Fibroblast of gingiva (primary cell): ENCODE data around the gene ABCB11.
A peak's percentile ranks its signal among the peaks of the same experiment; 100 is the strongest.

Experiments
- DNase-seq: peaks from one replicate; pipeline ENCODE4 v3.0.0-alpha.2; 2011; ENCODE audit warnings: low read depth

ABCB11 gene

DNA sequence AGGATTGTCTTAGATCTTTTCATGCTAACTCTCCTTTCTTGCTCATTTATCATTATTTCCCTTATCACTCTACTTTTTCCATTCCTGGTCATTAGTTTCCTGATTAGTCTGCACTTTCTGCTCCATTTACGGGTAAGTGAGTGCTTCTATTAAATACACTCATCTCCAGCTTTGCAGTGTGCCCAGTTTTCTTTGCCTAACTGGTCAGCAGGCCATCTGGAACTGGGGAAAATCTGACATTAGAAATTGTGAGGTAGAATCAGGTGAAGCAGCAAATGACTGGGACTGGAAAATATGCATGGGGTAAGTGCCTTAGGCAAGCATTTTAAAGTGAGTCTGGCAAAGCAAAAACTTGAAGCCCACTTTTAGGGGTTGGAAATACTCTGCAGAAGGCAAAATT, 100.9 kb downstream of the ABCB11 start:
- DNase-seq: no peak

DNA sequence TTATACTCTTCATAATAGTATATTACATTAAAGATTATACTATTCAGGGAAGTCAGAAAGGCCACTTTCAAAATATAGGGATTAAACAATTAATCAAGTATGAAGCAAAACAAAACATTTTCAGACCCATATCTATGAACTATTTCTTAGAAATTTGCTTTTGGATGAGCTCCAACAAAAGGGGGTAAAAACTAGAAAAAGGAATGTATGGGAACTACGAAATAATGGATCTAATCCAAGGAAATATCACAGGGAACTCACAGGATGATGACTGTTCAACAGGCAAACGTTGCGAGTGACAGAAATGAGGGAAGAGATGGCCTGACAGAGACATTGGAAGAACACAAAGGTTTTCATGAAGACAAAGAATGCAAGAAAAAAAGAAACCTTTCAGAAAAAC, 102.1 kb downstream of the ABCB11 start:
- DNase-seq: no peak

DNA sequence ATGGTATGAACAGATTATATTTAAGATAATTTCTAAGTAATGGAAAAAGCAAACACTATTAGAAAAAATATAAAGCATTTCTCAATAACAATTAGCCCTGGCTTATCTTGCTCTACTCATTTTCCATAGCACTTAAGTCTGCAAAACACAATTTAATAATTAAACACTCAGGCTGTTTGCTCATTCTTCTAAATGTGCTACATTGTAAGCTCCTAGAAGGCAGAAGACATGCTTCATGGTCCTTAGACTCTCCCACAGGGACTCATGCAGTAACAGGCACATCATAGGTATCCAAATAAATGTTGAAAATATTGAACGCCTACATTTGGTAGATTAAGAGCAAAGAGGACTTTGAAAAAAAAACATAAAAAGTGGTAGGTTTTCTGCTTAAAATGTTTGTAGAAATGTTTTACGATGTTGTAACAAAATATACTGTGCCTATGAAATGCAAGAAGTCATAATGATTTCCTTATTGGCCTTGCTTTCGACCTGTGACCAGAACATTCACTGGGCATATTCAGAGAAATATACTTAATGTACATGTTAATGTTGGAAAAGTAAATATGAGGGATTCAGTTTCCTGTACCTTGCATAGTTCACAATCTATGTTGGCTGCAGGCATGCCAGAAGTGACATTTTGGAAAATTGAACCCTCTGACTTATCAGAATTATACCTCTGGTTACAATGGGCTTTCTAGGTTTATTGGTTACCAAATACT, 102.9 kb downstream of the ABCB11 start:
- DNase-seq: no peak

DNA sequence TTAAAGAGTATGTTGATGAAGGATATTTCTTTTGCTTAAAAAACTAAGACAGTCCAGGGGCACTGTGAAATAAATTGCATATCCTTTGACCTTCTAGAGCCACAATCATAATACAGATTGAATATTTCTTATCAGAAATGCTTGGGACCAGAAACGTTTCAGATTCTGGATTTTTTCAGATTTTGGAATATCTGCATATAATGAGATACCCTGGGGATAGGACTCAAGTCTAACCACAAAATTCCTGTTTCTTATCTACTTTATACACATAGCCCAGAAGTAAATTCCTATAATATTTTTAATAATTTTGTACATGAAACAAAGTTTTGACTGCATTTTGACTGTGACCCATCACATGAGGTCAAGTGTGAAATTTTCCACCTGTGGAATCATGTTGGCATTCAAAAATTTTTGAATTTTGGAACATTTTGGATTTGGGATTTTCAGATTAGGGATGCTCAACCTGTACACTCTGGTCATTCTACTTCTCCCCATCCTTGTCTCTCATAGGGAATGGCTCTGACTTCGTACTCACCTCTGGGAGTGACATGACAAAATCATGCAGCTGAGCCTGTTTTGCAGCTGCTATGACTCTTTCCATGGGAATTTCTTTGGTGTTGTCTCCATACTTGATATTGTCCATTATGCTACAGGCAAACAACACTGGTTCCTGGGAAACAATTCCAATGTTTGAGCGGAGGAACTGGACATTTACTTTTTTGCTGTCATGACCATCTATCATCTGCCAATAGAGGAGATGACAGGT, 104.3 kb downstream of the ABCB11 start:
- DNase-seq: no peak

DNA sequence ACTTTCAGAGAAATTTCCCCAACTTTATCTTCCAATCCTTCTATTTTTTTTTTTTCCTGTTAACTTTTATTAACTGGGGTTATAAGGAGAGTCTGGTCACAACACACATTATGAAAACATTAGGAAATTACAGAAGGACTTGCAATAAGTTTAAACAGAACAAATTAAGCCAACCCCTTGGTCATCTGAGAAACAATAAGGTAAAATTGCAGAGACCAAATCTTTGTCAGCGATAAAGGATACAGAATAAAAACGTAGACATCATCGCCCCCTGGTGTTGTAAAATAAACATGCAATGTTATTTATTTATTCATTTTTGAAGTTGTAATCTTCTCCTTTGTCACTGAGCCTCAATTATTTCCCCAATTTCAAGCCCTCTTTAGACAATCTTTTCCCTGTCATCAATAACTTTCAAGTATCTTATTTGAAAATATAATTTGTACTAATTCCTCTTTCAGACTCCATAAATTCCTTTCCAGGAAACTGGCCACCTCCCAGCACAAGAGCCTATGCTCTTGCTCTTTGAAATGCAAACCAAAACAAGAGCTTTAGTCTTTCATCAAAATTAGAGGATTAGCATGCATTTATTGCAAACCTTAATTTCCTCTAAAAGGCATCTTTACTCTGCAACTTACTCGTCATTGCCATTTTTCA, 110.5 kb downstream of the ABCB11 start:
- DNase-seq: peak; percentile 10

DNA sequence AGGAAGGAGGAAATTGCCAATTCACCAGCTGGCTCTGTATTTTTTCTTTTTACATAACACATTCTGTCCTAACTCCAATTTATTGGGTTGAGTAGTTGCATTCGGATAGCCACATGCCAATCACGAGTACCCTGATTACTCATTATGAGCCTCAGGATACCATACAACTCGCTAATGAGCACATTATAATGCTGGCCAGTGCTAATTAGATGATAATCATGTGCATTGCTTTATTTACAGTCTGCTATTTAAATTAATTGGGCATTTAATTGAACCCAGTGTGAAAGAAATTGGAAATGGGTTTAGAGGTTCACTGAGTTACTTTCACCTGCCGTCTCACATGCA, 114.8 kb downstream of the ABCB11 start:
- no peak for DNase-seq

DNA sequence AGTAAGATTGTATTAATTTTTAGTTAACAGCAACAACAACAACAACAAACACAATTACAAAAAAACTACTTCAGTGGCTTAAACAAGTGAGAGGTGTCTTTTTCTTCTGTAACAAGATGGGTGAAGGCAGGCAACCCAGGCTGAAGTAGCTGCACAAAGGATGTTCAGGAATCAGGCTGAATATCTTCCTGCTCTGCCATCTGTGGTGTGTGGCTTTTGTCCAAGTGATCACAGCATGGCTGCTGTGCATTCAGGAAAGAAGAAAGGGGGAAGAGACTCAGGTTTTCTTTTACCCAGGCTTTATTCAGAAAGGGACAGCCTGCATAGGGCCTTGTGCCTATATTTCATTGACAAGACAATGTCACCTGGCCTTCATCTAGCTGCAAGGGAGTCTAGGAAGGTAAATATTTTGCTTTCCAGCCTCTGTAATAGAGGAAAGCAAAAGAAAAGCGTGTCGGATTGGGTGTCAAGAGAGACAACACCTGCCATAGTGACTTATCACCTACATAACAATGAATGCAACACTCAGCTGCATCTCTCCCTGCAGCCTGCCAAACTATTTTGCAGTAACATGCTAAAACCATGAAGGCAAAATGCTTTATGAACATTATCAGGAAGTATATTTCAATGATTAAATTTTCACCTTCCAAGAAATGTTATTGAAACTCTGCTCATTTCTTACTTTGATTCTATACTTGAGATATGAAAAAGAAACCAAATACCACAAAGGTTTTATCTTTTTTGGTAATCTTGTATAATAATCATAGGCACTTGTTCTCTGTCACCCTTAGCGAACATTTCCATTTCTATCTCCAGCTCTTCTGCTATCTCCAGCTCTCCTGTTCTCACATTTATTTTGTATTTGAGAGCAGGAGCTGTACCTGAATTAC, 115.4 kb downstream of the ABCB11 start:
- DNase-seq: no peak

DNA sequence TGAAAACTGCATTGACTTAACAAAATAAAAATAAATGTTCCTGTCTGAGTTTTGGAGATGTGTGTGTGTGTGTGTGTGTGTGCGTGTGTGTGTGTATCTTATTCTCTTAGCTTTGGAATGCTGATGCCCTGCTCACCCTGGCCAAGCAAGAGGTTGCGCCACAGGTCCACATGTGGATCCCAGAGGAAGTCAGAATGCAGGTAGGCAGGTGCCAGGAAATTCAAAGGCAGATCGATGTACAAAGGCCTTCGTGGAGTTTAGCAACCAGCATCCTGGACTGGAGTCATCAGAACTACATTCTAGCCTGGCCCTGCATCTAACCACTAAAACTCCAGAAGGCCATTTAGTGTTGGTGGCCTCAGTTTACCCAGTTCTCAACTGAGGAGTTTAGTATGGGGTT, 117.6 kb downstream of the ABCB11 start:
- DNase-seq: no peak

DNA sequence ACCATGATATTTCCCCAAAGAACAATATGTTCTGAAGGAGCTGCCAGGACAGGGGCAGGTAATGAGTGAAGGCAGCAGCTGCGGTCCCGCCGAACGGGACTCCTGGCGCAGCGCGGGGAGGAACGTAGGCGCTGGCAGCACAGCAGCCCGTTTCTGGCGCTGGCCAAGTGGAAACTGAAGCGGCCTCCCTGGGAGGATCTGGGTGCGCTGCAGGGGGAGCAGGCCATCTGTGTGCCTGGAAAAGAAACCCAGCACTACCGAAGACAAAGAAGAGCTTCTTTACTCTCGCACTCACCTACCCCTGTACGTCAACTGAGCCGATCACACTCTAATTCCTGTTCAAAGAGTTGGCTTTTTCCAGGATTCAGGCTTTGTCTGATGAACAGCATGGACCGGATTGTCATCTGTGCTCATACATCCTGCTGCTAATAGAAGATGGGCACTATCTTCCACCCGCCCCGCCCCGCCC, 118.2 kb downstream of the ABCB11 start:
- peak; percentile 26 for DNase-seq

DNA sequence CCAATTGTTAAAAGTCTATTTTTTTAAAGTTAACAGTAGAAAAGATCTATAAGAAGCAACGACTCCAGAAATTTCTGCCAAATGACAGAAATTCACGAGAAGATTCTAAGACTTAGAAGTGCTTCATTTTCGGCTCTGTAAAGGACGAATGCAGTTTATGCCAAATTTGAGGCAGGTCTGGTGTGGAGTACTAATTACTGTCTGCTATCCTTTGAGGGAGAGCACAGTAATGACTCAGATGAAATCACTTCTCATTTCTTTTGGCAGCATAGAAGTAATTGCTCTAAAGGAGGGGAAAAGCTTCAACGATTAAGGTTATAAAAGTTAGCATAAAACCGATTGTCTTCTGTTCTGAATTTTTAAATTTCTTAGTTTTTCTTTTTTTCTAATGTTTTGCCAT, 118.7 kb downstream of the ABCB11 start:
- DNase-seq: no peak

DNA sequence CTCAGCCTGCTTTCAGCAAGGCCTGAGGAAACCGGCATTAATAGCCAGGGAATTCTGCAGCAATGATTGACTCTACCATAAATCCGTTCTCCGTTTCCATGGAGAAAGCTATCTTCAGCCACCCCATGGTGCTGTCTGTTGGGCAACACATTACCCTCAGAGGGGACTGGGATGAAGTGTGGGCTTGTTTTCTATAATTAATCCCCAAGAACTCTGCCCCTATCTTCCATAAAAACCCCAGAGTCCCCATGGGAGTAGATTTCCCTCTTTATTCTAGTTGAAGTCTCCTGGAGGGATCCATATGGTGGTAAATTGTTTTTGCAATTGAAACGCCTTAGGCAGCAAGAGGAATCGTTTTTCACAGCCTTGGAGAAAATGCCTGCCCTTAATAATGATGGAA, 120.8 kb downstream of the ABCB11 start:
- DNase-seq: no peak

DNA sequence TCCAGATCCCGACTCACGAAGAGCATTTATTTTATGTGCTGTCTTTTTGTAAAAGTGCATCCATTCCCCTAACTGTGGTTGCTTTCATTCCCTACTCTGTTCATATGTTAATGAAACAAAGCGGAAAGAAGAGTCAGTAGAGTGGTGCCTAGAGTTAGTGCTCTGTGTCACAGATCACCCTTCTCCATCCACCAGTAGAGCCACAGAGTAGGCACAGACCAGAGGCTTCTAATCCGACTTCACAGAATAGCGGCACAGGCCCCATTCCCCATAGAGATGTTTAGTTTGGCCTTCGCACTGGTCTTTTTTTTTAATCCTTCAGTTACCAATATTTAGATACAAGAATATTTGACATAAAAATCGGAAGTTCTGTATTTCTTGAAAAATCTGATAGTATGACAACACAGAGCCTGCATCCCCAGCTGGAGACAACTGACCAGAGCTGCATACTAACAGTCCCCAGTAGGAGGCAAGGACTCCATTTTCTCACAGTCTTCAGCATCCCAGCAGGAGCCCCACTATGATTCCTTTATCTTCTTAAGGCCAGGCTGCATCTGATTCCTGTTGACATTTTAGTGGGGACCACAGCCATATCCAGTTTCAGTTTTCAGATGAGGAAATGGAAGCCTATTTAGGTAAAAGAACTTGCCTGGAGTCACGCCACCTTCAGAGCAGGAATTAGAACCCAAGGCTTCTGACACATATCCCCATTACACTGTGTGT, 123.0 kb downstream of the ABCB11 start:
- no peak for DNase-seq

DNA sequence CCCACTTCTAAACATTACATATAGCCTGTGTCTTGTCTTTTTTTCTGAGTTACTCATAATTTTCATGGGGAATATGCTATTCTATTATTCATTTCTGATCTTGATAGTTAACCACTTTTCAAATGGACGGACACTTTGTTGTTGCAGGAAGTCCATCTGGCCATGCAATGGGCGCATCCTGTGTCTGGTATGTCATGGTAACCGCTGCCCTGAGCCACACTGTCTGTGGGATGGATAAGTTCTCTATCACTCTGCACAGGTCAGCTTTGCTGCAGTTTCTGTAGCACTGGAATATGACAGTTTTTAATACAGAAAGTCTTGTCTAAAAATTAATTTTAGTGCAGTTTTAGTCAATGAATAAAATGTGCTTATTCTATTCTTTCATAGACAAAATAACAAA, 126.8 kb downstream of the ABCB11 start:
- DNase-seq: no peak

DNA sequence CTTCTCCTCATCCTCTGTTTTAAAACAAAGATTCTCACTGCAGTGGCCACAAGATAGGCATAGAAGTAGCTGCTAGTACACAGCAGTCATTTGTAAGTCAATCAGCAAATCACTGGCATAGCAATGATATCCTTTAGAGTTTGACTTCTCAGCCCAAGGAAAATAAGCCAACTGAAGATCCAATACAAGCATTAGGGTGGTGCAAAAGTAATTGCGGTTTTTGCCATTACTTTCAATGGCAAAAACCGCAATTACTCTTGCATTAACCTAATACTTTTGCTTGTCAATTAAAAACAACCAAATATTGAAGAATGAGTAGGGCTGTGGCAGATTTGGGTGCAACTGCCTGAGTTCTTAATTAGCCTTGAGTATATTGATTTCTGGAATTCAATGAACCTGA, 127.2 kb downstream of the ABCB11 start:
- DNase-seq: no peak

DNA sequence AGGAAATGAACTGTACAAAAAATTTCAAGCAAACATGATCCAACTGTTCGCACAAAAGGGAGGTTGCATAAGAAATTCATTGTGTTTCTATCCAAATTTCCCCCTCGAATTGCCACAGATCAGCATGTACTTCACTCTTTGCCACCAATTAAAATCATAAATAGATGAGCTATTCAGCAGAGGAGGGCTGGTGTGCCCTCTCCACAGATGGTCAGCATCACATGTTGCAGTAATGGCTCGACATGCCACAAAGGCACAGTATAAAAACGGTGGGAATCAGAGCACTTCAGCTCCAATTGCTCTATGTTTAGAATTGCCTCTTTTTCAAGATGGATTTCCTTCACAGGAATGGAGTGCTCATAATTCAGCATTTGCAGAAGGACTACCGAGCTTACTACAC, 130.1 kb downstream of the ABCB11 start, which contains the start of gene G6PC2:
Gene G6PC2, plus strand, starts transcription at position 289 of the 400 bp plus-strand sequence. Its CDS starts 41 bp downstream, at position 330.
- DNase-seq: no peak

DNA sequence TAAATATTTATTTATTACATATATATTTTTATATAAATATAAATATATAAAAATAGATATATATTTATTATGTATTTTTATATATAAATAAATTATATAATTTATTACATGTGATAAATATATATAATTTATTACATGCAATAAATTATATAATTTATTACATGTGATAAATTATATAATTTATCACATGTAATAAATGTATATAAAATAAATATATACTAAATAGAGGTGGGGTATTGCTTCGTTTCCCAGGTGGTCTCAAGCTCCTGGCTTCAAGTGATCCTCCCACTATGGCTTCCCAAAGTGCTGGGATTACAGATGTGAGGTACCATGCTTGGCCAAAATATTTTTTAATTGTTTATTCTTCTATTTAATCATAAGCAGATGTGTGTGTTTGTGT, 133.7 kb downstream of the ABCB11 start:
- DNase-seq: no peak

DNA sequence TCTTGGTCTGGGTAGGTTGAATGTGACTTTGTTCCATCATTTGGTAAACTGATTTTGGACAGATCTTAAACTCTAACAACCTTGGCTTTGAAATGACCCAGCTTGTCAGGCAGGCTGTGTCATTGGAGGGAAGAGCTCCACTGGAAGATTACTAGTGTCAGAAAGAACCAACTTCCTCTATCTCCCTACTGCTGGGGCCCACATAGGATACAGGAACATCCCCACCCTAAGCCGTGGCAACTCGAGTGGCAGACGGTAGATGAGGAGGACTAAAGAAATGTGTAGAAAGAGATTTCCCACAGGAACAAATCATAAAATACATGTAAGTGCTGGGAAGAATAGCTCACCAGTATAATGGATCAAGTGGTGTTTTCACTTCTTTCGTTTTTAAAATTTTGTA, 134.3 kb downstream of the ABCB11 start:
- DNase-seq: no peak

DNA sequence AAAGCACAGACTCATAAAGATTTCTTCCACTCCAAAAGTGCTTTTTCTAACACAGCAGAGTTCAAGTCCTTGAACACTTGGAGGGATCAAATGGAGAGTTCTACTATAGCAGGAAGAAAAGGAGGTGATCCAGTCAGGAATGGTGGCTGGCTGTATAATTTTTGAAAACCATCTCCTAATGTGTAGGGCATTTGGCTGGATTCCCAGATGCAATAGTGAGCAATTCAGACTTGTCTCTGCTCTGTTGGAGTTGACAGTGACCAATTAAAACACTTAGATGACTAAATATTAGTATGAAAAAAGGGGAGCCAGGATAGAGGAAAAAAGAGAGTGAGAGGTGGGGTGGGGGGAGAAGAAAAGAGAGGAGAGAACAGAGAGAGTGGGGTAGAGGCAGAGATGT, 135.4 kb downstream of the ABCB11 start:
- no peak for DNase-seq

DNA sequence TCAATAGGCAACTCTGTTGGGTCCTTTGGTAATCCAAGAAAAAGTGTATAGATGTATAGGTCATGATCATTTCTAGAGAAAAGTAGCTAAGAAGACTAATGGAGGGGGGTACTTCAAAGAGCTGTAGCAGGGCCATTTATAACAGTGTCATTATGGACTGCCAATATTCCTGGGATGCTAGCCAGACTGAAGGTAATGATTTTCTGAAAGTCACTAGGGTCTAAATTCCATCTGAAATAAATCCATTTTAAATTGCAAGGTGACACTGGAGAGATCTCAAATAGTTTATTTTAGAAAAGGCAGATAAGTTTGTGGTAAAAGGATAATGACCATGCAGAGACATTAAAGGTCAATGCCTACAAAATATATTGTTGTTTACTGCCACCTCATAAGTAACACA, 136.4 kb downstream of the ABCB11 start:
- DNase-seq: no peak

DNA sequence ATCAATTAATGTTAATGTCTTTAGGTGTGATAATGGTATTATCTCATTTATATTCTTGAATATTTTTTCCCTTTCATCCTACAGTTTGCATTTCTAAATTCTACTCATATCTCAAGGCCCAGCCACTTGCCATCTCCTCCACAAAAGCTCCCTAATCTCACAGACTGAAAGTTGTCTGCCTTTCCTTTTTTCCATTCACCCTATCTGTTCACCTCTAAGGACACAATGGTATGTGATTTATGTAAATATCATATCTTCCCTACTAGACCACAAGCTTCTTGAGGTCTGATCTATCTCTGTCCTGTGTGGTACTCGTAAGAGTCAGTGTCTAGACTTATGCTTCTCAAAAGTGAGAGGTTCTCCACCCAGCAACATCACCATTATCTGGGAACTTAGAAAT, 137.0 kb downstream of the ABCB11 start:
- DNase-seq: no peak

DNA sequence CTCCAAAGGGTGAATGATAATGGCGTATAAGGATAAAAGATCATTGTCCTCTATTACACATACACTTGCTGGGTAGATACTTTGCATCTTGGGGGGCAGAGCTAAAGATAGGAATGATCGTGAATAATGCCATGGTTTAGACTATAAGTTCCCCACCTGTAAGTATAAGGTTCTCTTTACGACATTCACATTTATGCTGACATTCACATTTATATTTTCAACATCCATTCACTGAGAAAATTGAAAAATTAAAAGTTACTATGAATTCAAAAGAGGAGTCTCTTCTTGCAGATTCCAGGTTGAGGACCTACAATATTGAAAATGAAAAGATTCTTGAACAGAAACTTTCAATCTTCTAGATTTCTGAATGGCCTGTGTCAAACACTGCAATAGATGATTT, 138.8 kb downstream of the ABCB11 start:
- DNase-seq: no peak
